ENCODE measurements around the gene NTRK3. TPM values are rescaled to one million over a fixed set of nuclear protein-coding genes. Genes with fewer than 3 reads are reported as not detected.
A peak's percentile ranks its signal among the peaks of the same experiment; 100 is the strongest.

NTRK3 gene
- total RNA-seq, 2 donors from 2014 or later, result not detected

- Mint-ChIP-seq H3K36me3 (ENCODE audit: low read depth) (no peaks in the 10 kb centered on the region), H3K4me3 (no peak overlapping the region), H3K27ac (no peak overlapping the region), H3K27me3 (peaks cover 49% of the 10 kb centered on the region), H3K4me1 (peaks cover 2% of the 10 kb centered on the region)
- ATAC-seq (no peak), DNase-seq (no peak)
- H3K9me3 ChIP-seq (ENCODE audit: control insufficient read depth, low read length, poor library complexity, severe bottlenecking), result no peaks in the 10 kb centered on the region
These were observed 49.0 kb downstream of the NTRK3 start for GRCh38 chr15:88207565-88207964.

GRCh38 chr15:88204584-88204983, 52.0 kb downstream of the NTRK3 start:
- peaks cover 46% of the 10 kb centered on the region for H3K27me3 Mint-ChIP-seq
- H3K4me1 Mint-ChIP-seq, result peaks cover 2% of the 10 kb centered on the region
- no peak for DNase-seq
- H3K27ac Mint-ChIP-seq, result no peak overlapping the region
- no peak overlapping the region for H3K4me3 Mint-ChIP-seq
- ATAC-seq, result no peak
- no peaks in the 10 kb centered on the region for H3K36me3 Mint-ChIP-seq (ENCODE audit: low read depth)
- H3K9me3 ChIP-seq (ENCODE audit: control insufficient read depth, low read length, poor library complexity, severe bottlenecking), result no peaks in the 10 kb centered on the region

- Mint-ChIP-seq H3K4me1 (peaks cover under 1% of the 10 kb centered on the region), H3K27ac (no peak overlapping the region), H3K27me3 (peaks cover 36% of the 10 kb centered on the region), H3K4me3 (no peak overlapping the region), H3K36me3 (ENCODE audit: low read depth) (no peaks in the 10 kb centered on the region)
- DNase-seq (no peak), ATAC-seq (no peak)
- no peaks in the 10 kb centered on the region for H3K9me3 ChIP-seq (ENCODE audit: control insufficient read depth, low read length, poor library complexity, severe bottlenecking)
These were observed 54.3 kb downstream of the NTRK3 start for GRCh38 chr15:88202231-88202630.

- no peak for ATAC-seq
- Mint-ChIP-seq H3K4me3 (no peak overlapping the region), H3K4me1 (no peaks in the 10 kb centered on the region), H3K36me3 (ENCODE audit: low read depth) (no peaks in the 10 kb centered on the region), H3K27ac (no peak overlapping the region), H3K27me3 (peaks cover 36% of the 10 kb centered on the region)
- H3K9me3 ChIP-seq (ENCODE audit: control insufficient read depth, low read length, poor library complexity, severe bottlenecking), result no peaks in the 10 kb centered on the region
- no peak for DNase-seq
These were observed 55.3 kb downstream of the NTRK3 start for GRCh38 chr15:88201207-88201606.

- DNase-seq (no peak), ATAC-seq (no peak)
- peaks cover 14% of the 10 kb centered on the region for H3K27me3 Mint-ChIP-seq
- no peaks in the 10 kb centered on the region for H3K9me3 ChIP-seq (ENCODE audit: control insufficient read depth, low read length, poor library complexity, severe bottlenecking)
- peaks cover 3% of the 10 kb centered on the region for H3K4me1 Mint-ChIP-seq
- no peaks in the 10 kb centered on the region for H3K36me3 Mint-ChIP-seq (ENCODE audit: low read depth)
- no peak overlapping the region for H3K4me3 Mint-ChIP-seq
- H3K27ac Mint-ChIP-seq, result no peak overlapping the region
These were observed 59.6 kb downstream of the NTRK3 start for GRCh38 chr15:88196961-88197360.

GRCh38 chr15:88194162-88194561, 62.4 kb downstream of the NTRK3 start:
- H3K27ac Mint-ChIP-seq, result no peak overlapping the region
- H3K36me3 Mint-ChIP-seq (ENCODE audit: low read depth), result no peaks in the 10 kb centered on the region
- H3K27me3 Mint-ChIP-seq, result peaks cover 17% of the 10 kb centered on the region
- H3K9me3 ChIP-seq (ENCODE audit: control insufficient read depth, low read length, poor library complexity, severe bottlenecking), result no peaks in the 10 kb centered on the region
- DNase-seq (no peak), ATAC-seq (no peak)
- peaks cover 3% of the 10 kb centered on the region for H3K4me1 Mint-ChIP-seq
- H3K4me3 Mint-ChIP-seq, result no peak overlapping the region

GRCh38 chr15:88193415-88193814, 63.1 kb downstream of the NTRK3 start:
- DNase-seq, result no peak
- peaks cover 3% of the 10 kb centered on the region for H3K4me1 Mint-ChIP-seq
- H3K27me3 Mint-ChIP-seq, result peaks cover 17% of the 10 kb centered on the region
- H3K36me3 Mint-ChIP-seq (ENCODE audit: low read depth), result no peaks in the 10 kb centered on the region
- H3K4me3 Mint-ChIP-seq, result no peak overlapping the region
- ATAC-seq, result no peak
- no peak overlapping the region for H3K27ac Mint-ChIP-seq
- H3K9me3 ChIP-seq (ENCODE audit: control insufficient read depth, low read length, poor library complexity, severe bottlenecking), result no peaks in the 10 kb centered on the region

GRCh38 chr15:88191812-88192165, 64.8 kb downstream of the NTRK3 start:
- DNase-seq, result no peak
- H3K27me3 Mint-ChIP-seq, result peaks cover 20% of the 10 kb centered on the region
- H3K27ac Mint-ChIP-seq, result no peak overlapping the region
- H3K4me1 Mint-ChIP-seq, result peaks cover 3% of the 10 kb centered on the region
- H3K36me3 Mint-ChIP-seq (ENCODE audit: low read depth), result no peaks in the 10 kb centered on the region
- no peak overlapping the region for H3K4me3 Mint-ChIP-seq
- H3K9me3 ChIP-seq (ENCODE audit: control insufficient read depth, low read length, poor library complexity, severe bottlenecking), result no peaks in the 10 kb centered on the region
- no peak for ATAC-seq

- no peak for DNase-seq
- Mint-ChIP-seq H3K4me3 (no peak overlapping the region), H3K4me1 (peaks cover 3% of the 10 kb centered on the region), H3K27me3 (peaks cover 28% of the 10 kb centered on the region), H3K27ac (no peak overlapping the region), H3K36me3 (ENCODE audit: low read depth) (no peaks in the 10 kb centered on the region)
- no peak for ATAC-seq
- H3K9me3 ChIP-seq (ENCODE audit: control insufficient read depth, low read length, poor library complexity, severe bottlenecking), result no peaks in the 10 kb centered on the region
These were observed 66.3 kb downstream of the NTRK3 start for GRCh38 chr15:88190232-88190631.

GRCh38 chr15:88188300-88188699, 68.2 kb downstream of the NTRK3 start:
- ATAC-seq (no peak), DNase-seq (no peak)
- no peak overlapping the region for H3K4me3 Mint-ChIP-seq
- H3K9me3 ChIP-seq (ENCODE audit: control insufficient read depth, low read length, poor library complexity, severe bottlenecking), result no peaks in the 10 kb centered on the region
- peaks cover 3% of the 10 kb centered on the region for H3K4me1 Mint-ChIP-seq
- no peaks in the 10 kb centered on the region for H3K36me3 Mint-ChIP-seq (ENCODE audit: low read depth)
- H3K27ac Mint-ChIP-seq, result no peak overlapping the region
- H3K27me3 Mint-ChIP-seq, result peaks cover 26% of the 10 kb centered on the region

- Mint-ChIP-seq H3K36me3 (ENCODE audit: low read depth) (no peaks in the 10 kb centered on the region), H3K27me3 (peaks cover 37% of the 10 kb centered on the region), H3K4me3 (peak overlapping the region; percentile 12), H3K27ac (no peak overlapping the region), H3K4me1 (no peaks in the 10 kb centered on the region)
- no peaks in the 10 kb centered on the region for H3K9me3 ChIP-seq (ENCODE audit: control insufficient read depth, low read length, poor library complexity, severe bottlenecking)
- DNase-seq, result no peak
- ATAC-seq, result no peak
These were observed 69.3 kb downstream of the NTRK3 start for GRCh38 chr15:88187195-88187594.

GRCh38 chr15:88185584-88185983, 71.0 kb downstream of the NTRK3 start:
- ATAC-seq (no peak), DNase-seq (no peak)
- Mint-ChIP-seq H3K4me3 (no peak overlapping the region), H3K4me1 (no peaks in the 10 kb centered on the region), H3K27me3 (peaks cover 42% of the 10 kb centered on the region), H3K36me3 (ENCODE audit: low read depth) (no peaks in the 10 kb centered on the region), H3K27ac (no peak overlapping the region)
- H3K9me3 ChIP-seq (ENCODE audit: control insufficient read depth, low read length, poor library complexity, severe bottlenecking), result no peaks in the 10 kb centered on the region

GRCh38 chr15:88181613-88182012, 74.9 kb downstream of the NTRK3 start:
- no peak for ATAC-seq
- no peak overlapping the region for H3K4me3 Mint-ChIP-seq
- H3K9me3 ChIP-seq (ENCODE audit: control insufficient read depth, low read length, poor library complexity, severe bottlenecking), result no peaks in the 10 kb centered on the region

GRCh38 chr15:88179562-88179961, 77.0 kb downstream of the NTRK3 start:
- Mint-ChIP-seq H3K4me1 (no peaks in the 10 kb centered on the region), H3K36me3 (ENCODE audit: low read depth) (no peaks in the 10 kb centered on the region), H3K27ac (no peak overlapping the region), H3K27me3 (peaks cover 36% of the 10 kb centered on the region), H3K4me3 (no peak overlapping the region)
- no peak for ATAC-seq
- no peaks in the 10 kb centered on the region for H3K9me3 ChIP-seq (ENCODE audit: control insufficient read depth, low read length, poor library complexity, severe bottlenecking)
- DNase-seq, result no peak

More at GRCh38 chr15:88181613-88182012, 74.9 kb downstream of the NTRK3 start:
- DNase-seq, result no peak
- Mint-ChIP-seq H3K27ac (no peak overlapping the region), H3K36me3 (ENCODE audit: low read depth) (no peaks in the 10 kb centered on the region), H3K27me3 (peaks cover 43% of the 10 kb centered on the region), H3K4me1 (no peaks in the 10 kb centered on the region)

GRCh38 chr15:88178631-88179030, 77.9 kb downstream of the NTRK3 start:
- Mint-ChIP-seq H3K27ac (no peak overlapping the region), H3K4me3 (no peak overlapping the region), H3K36me3 (ENCODE audit: low read depth) (no peaks in the 10 kb centered on the region), H3K27me3 (peaks cover 36% of the 10 kb centered on the region), H3K4me1 (no peaks in the 10 kb centered on the region)
- no peak for ATAC-seq
- no peaks in the 10 kb centered on the region for H3K9me3 ChIP-seq (ENCODE audit: control insufficient read depth, low read length, poor library complexity, severe bottlenecking)
- DNase-seq, result no peak
